Transverse colon (tissue), 4 donors: ENCODE data around the gene MYH10. TPM values are rescaled to one million over a fixed set of nuclear protein-coding genes. Genes with fewer than 3 reads are reported as not detected.

Experiments used
- DNase-seq: peaks from one replicate; pipeline ENCODE4 v3.0.0-alpha.2; 2019
- H3K27ac ChIP-seq, 4 donors: fragments of 200-600 bp; sonication (generic); 2 replicates each; pipeline ENCODE4 v1.5.1; 2016 to 2018; ENCODE audit warnings: inconsistent platforms in 4 of 4
- H3K27me3 ChIP-seq: fragments of 200-600 bp; sonication (generic); 2 replicates; pipeline ENCODE4 v1.5.1; 2017; ENCODE audit warnings: inconsistent platforms
- H3K36me3 ChIP-seq, 4 donors: fragments of 200-600 bp; sonication (generic); 2 replicates each; pipeline ENCODE4 v1.5.1; 2017 to 2019; ENCODE audit warnings: inconsistent platforms in 4 of 4
- H3K4me1 ChIP-seq, 4 donors: fragments of 200-600 bp; sonication (generic); 2 replicates each; pipeline ENCODE4 v1.5.1; 2017 to 2020; ENCODE audit warnings: inconsistent platforms in 4 of 4
- H3K4me3 ChIP-seq, 4 donors: fragments of 200-600 bp; sonication (generic); 1 replicate in 1 of 4; 2 replicates in 3 of 4; pipeline versions ENCODE4 v1.5.1 to v1.6.1; 2017 to 2019; ENCODE audit warnings: inconsistent platforms in 4 of 4
- H3K9me3 ChIP-seq, 2 donors: fragments of 200-600 bp; sonication (generic); 2 replicates each; pipeline ENCODE4 v1.5.1; 2017 to 2019; ENCODE audit warnings: inconsistent platforms in 2 of 2
- CTCF ChIP-seq, 5 experiments: fragments of 200-600 bp in 3 of 5; fragments of 450-650 bp in 2 of 5; sonication (generic) in 3 of 5; IDR thresholded peaks; 1 replicate in 2 of 5; 2 replicates in 3 of 5; pipeline ENCODE4 v1.5.1; 2016 to 2017; ENCODE audit warnings: antibody characterized with exemption in 5 of 5, inconsistent platforms in 3 of 5, mild to moderate bottlenecking in 2 of 5, moderate library complexity in 1 of 5
- EP300 ChIP-seq: sonication (generic); formaldehyde crosslinking; IDR thresholded peaks from one replicate; pipeline ENCODE4 v1.6.1; 2017; ENCODE audit warnings: antibody characterized with exemption, low read depth
- POLR2A ChIP-seq: fragments of 450-650 bp; IDR thresholded peaks from one replicate; pipeline ENCODE4 v1.6.1; 2016; ENCODE audit warnings: antibody characterized with exemption, mild to moderate bottlenecking, moderate library complexity
- POLR2AphosphoS5 ChIP-seq, 3 donors: sonication (generic); formaldehyde crosslinking; IDR thresholded peaks; one replicate each; pipeline ENCODE4 v1.6.1; 2016; ENCODE audit warnings: antibody characterized with exemption in 3 of 3
- WGBS, 2 donors: methylation state at CpG; one replicate each; pipeline ENCODE4 v1.1.5; 2018; ENCODE audit warnings: low coverage in 1 of 2; 5-methylcytosine and 5-hydroxymethylcytosine counted together
- in situ Hi-C, 4 donors: fragments of 200-750 bp; cut with MboI; loops; one replicate each; pipeline versions ENCODE4 v1.15.0 to v1.15.1; 2017; ENCODE audit warnings: low sequenced_read_pairs in 3 of 4, low pct_ligation_motif_present in 1 of 4, low pct_unique_long_range_greater_than_20kb in 1 of 4
- intact Hi-C: fragments of 100-400 bp; cut with DNase I; formaldehyde crosslinking; loops from one replicate; pipeline ENCODE4 v1.15.1; 2023; ENCODE audit warnings: low total_unique reads
- total RNA-seq, 4 donors: library from RNA; depleted of rRNA; stranded (reverse); fragments of >200 nt; gene quantifications; one replicate each; pipeline ENCODE4 v1.1.0, GENCODE V29; 2016

MYH10 gene
- total RNA-seq, 4 donors from 2014 or later = 3.7 to 71.2 (median 8.3) TPM

- Histone ChIP-seq H3K9me3 (no peaks in the 10 kb centered on the region), H3K27ac (no peak overlapping the region), H3K36me3 (peaks cover 0 to 45% (median 19%) of the 10 kb centered on the region in 4 donors), H3K4me3 (no peak overlapping the region), H3K4me1 (peaks cover 0 to 6% (median 3%) of the 10 kb centered on the region in 4 donors), H3K27me3 (no peaks in the 10 kb centered on the region)
- WGBS, 2 donors = 67 to 100% methylated on average over 1 to 4 of the region's 4 CpGs
- TF ChIP-seq CTCF (IDR thresholded peaks at IDR 0.05) (no peak), EP300 (no peak), POLR2AphosphoS5 (IDR thresholded peaks at IDR 0.05) (no peak), POLR2A (no peak)
- no peak for DNase-seq
- in situ Hi-C loops (no loop called here), intact Hi-C loops (no loop called here)
Measured at GRCh38 chr17:8464941-8465340, 165.6 kb downstream of the MYH10 start.

DNA sequence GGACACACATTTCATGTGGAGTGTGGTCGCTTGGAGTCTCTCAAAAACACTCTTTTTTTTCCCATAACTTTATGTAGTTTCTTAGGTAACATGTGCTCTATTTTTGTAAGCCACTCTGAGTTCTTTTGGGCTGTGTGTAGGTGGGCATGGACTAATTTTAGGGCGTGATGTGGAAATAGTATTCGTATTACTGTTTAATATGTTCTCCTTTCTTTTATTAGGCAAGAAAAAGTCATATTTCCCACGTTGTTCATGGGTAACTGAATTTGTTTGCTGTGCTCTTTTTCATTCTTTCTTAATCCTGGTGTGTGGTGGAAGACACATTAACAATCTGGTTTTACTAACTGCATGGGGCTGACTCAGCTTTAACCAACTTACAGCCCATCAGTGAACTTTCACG is 167.4 kb downstream of the MYH10 start:
- WGBS, 2 donors = 77 to 80% methylated on average over 5 of the region's 5 CpGs

DNA sequence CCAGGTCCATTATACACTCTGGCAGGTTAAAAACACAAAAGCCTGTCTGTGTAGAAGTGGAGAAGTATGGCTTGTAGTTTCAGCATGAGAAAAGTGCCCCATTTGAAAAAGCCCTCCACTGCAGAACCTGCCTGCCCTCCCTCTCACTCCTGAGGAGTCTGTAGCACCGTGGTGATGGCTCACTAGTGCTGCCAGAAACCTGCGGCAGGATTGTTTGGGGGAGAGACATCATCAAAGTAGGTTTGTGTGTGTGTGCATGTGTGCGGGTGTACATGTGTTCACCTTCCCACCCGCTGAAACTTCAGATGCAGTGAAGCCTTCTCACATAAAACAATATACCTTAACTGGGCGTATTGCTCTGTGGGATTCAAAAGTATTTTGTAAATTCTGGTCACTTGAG is 168.0 kb downstream of the MYH10 start:
- intact Hi-C loops (no loop called here), in situ Hi-C loops (no loop called here)
- WGBS, 2 donors = 74% methylated on average over 5 of the region's 5 CpGs; no CpG with 5 or more reads in 1 of the 2 donors
- no peak for DNase-seq
- H3K9me3 ChIP-seq = no peaks in the 10 kb centered on the region
- H3K4me1 ChIP-seq = peaks cover 0 to 6% (median 3%) of the 10 kb centered on the region in 4 donors
- no peak overlapping the region for H3K27ac ChIP-seq
- H3K36me3 ChIP-seq = peaks cover 0 to 60% (median 22%) of the 10 kb centered on the region in 4 donors
- no peak overlapping the region for H3K4me3 ChIP-seq
- H3K27me3 ChIP-seq = no peaks in the 10 kb centered on the region
- TF ChIP-seq POLR2A = no peak
- TF ChIP-seq CTCF (IDR thresholded peaks at IDR 0.05) = no peak
- no peak for TF ChIP-seq EP300
- no peak for TF ChIP-seq POLR2AphosphoS5 (IDR thresholded peaks at IDR 0.05)

More for the DNA sequence above, 167.4 kb downstream of the MYH10 start:
- TF ChIP-seq POLR2A (no peak), EP300 (no peak), POLR2AphosphoS5 (IDR thresholded peaks at IDR 0.05) (no peak), CTCF (IDR thresholded peaks at IDR 0.05) (no peak)
- Histone ChIP-seq H3K4me3 (no peak overlapping the region), H3K9me3 (no peaks in the 10 kb centered on the region), H3K27ac (no peak overlapping the region), H3K36me3 (peaks cover 0 to 55% (median 21%) of the 10 kb centered on the region in 4 donors), H3K4me1 (peaks cover 0 to 6% (median 3%) of the 10 kb centered on the region in 4 donors), H3K27me3 (no peaks in the 10 kb centered on the region)
- in situ Hi-C loops = no loop called here
- intact Hi-C loops = no loop called here
- DNase-seq = no peak

DNA sequence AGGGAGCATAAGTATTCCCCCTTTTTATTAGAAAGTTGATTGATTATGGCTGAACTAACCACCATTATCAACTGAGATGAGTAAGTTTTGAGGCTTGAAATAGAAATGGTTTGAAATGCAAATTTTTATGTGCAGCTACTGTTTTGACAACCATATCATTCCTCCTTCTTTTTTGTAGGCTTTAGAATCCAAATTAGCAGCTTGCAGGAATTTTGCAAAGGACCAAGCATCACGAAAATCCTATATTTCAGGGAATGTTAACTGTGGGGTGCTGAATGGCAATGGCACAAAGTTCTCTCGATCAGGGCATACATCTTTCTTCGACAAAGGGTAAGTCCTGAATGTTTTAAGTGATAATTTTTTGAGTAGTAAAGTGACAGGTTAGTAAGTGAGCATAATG is 170.7 kb downstream of the MYH10 start:
- 86 to 96% methylated on average over 3 of the region's 3 CpGs for WGBS, 2 donors
- H3K36me3 ChIP-seq = peaks cover 0 to 74% (median 30%) of the 10 kb centered on the region in 4 donors
- H3K4me3 ChIP-seq = no peak overlapping the region
- no peak overlapping the region for H3K27ac ChIP-seq
- no peak for DNase-seq
- intact Hi-C loops (no loop called here), in situ Hi-C loops (no loop called here)
- no peak for TF ChIP-seq CTCF (IDR thresholded peaks at IDR 0.05)
- no peak for TF ChIP-seq POLR2AphosphoS5 (IDR thresholded peaks at IDR 0.05)
- TF ChIP-seq POLR2A = no peak
- no peak for TF ChIP-seq EP300
- no peaks in the 10 kb centered on the region for H3K4me1 ChIP-seq
- H3K9me3 ChIP-seq = no peaks in the 10 kb centered on the region
- H3K27me3 ChIP-seq = no peaks in the 10 kb centered on the region
